ENCODE measurements around the gene TMEM87A. TPM values are rescaled to one million over a fixed set of nuclear protein-coding genes. Genes with fewer than 3 reads are reported as not detected.

The TMEM87A gene
- total and polyA plus RNA-seq, 2 donors (not counting 1 experiment from before 2014, with no cell fraction given): 44.8 to 61.8 TPM

- Histone ChIP-seq H3K27ac (ENCODE audit: insufficient read depth, low read length) (no peak overlapping the region), H3K79me2 (ENCODE audit: control insufficient read depth, insufficient read depth, low read length) (no peaks in the 10 kb centered on the region), H3K36me3 (ENCODE audit: control insufficient read depth, insufficient read depth, low read length) (peaks cover 9% of the 10 kb centered on the region), H3K9ac (ENCODE audit: insufficient read depth, low read length) (no peak overlapping the region), H3K4me2 (ENCODE audit: extremely low read depth, insufficient read depth, low read length) (no peak overlapping the region), H3K4me3 (replicated peaks in 1 of 4; ENCODE audit: control extremely low read depth in 1 of 4, insufficient read depth in 1 of 4, low read depth in 3 of 4, low read length in 4 of 4) (no peak overlapping the region), H3K27me3 (ENCODE audit: control insufficient read depth, insufficient read depth, low read length) (no peaks in the 10 kb centered on the region), H2AFZ (ENCODE audit: low read length) (no peak overlapping the region), H3K4me1 (ENCODE audit: control insufficient read depth, extremely low read depth, insufficient read depth, low read length) (no peaks in the 10 kb centered on the region), H4K20me1 (ENCODE audit: control insufficient read depth, extremely low read depth, insufficient read depth, low read length) (no peaks in the 10 kb centered on the region), H3K9me3 (ENCODE audit: control insufficient read depth, insufficient read depth, low read depth, low read length) (no peaks in the 10 kb centered on the region)
- DNase-seq (ENCODE audit: low read depth in 2 of 2): no peak
- TF ChIP-seq EZH2 (IDR thresholded peaks at IDR 0.05; ENCODE audit: low read length, missing control alignments): no peak
- no peak for TF ChIP-seq CTCF (conservative IDR thresholded peaks at IDR 0.05 in 1 of 2, IDR thresholded peaks at IDR 0.05 in 1 of 2; ENCODE audit: low read depth in 1 of 2, low read length in 2 of 2)
Measured at GRCh38 chr15:42178056-42178455, 95.2 kb downstream of the TMEM87A start.

GRCh38 chr15:42175671-42176070 lies 97.6 kb downstream of the TMEM87A start:
- H2AFZ ChIP-seq (ENCODE audit: low read length): no peak overlapping the region
- H3K36me3 ChIP-seq (ENCODE audit: control insufficient read depth, insufficient read depth, low read length): peaks cover 13% of the 10 kb centered on the region

GRCh38 chr15:42172475-42172874 lies 100.8 kb downstream of the TMEM87A start:
- H3K79me2 ChIP-seq (ENCODE audit: control insufficient read depth, insufficient read depth, low read length): no peaks in the 10 kb centered on the region
- H3K4me3 ChIP-seq (replicated peaks in 1 of 4; ENCODE audit: control extremely low read depth in 1 of 4, insufficient read depth in 1 of 4, low read depth in 3 of 4, low read length in 4 of 4): no peak overlapping the region
- no peak overlapping the region for H3K4me2 ChIP-seq (ENCODE audit: extremely low read depth, insufficient read depth, low read length)
- no peak for DNase-seq (ENCODE audit: low read depth in 2 of 2)
- no peaks in the 10 kb centered on the region for H3K9me3 ChIP-seq (ENCODE audit: control insufficient read depth, insufficient read depth, low read depth, low read length)
- H3K27me3 ChIP-seq (ENCODE audit: control insufficient read depth, insufficient read depth, low read length): no peaks in the 10 kb centered on the region
- H3K9ac ChIP-seq (ENCODE audit: insufficient read depth, low read length): no peak overlapping the region
- H3K27ac ChIP-seq (ENCODE audit: insufficient read depth, low read length): no peak overlapping the region
- no peaks in the 10 kb centered on the region for H4K20me1 ChIP-seq (ENCODE audit: control insufficient read depth, extremely low read depth, insufficient read depth, low read length)
- H2AFZ ChIP-seq (ENCODE audit: low read length): no peak overlapping the region
- no peaks in the 10 kb centered on the region for H3K4me1 ChIP-seq (ENCODE audit: control insufficient read depth, extremely low read depth, insufficient read depth, low read length)
- TF ChIP-seq EZH2 (IDR thresholded peaks at IDR 0.05; ENCODE audit: low read length, missing control alignments) (no peak), CTCF (conservative IDR thresholded peaks at IDR 0.05 in 1 of 2, IDR thresholded peaks at IDR 0.05 in 1 of 2; ENCODE audit: low read depth in 1 of 2, low read length in 2 of 2) (no peak)
- peaks cover 13% of the 10 kb centered on the region for H3K36me3 ChIP-seq (ENCODE audit: control insufficient read depth, insufficient read depth, low read length)

More at GRCh38 chr15:42175671-42176070, 97.6 kb downstream of the TMEM87A start:
- H3K27ac ChIP-seq (ENCODE audit: insufficient read depth, low read length): no peak overlapping the region
- H3K4me3 ChIP-seq (replicated peaks in 1 of 4; ENCODE audit: control extremely low read depth in 1 of 4, insufficient read depth in 1 of 4, low read depth in 3 of 4, low read length in 4 of 4): no peak overlapping the region
- no peaks in the 10 kb centered on the region for H3K79me2 ChIP-seq (ENCODE audit: control insufficient read depth, insufficient read depth, low read length)
- no peak for DNase-seq (ENCODE audit: low read depth in 2 of 2)
- no peaks in the 10 kb centered on the region for H3K4me1 ChIP-seq (ENCODE audit: control insufficient read depth, extremely low read depth, insufficient read depth, low read length)
- no peak overlapping the region for H3K4me2 ChIP-seq (ENCODE audit: extremely low read depth, insufficient read depth, low read length)
- TF ChIP-seq EZH2 (IDR thresholded peaks at IDR 0.05; ENCODE audit: low read length, missing control alignments) (no peak), CTCF (conservative IDR thresholded peaks at IDR 0.05 in 1 of 2, IDR thresholded peaks at IDR 0.05 in 1 of 2; ENCODE audit: low read depth in 1 of 2, low read length in 2 of 2) (no peak)
- no peaks in the 10 kb centered on the region for H3K27me3 ChIP-seq (ENCODE audit: control insufficient read depth, insufficient read depth, low read length)
- no peak overlapping the region for H3K9ac ChIP-seq (ENCODE audit: insufficient read depth, low read length)
- no peaks in the 10 kb centered on the region for H4K20me1 ChIP-seq (ENCODE audit: control insufficient read depth, extremely low read depth, insufficient read depth, low read length)
- H3K9me3 ChIP-seq (ENCODE audit: control insufficient read depth, insufficient read depth, low read depth, low read length): no peaks in the 10 kb centered on the region
